ENCODE measurements around the gene PRKCE. TPM values are rescaled to one million over a fixed set of nuclear protein-coding genes. Genes with fewer than 3 reads are reported as not detected.

The PRKCE gene
- polyA plus RNA-seq, 1 experiment: 16.7 TPM

DNA sequence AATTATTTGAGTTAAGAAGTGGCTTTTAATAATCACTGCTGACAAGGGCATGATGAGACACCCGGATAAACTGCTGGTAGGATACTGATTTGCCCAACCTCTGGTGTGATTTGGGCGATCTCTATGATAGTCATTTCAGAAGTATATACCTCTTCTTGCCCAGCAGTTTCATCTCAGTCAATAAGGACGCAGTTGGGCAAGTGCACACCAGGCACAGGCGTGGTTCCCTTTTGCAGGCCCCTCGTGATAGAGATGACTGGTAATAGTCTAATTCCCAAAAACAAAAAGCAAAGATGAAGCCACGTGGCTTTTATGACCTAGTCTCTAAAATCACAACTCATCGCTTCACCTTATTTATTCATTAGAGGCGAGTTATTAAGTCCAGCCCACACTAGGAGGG, 246.4 kb downstream of the PRKCE start:
- Histone ChIP-seq H3K9me3 (ENCODE audit: control insufficient read depth, insufficient read depth, low read length) (no peaks in the 10 kb centered on the region), H3K27me3 (ENCODE audit: control insufficient read depth, insufficient read depth, low read length) (no peaks in the 10 kb centered on the region), H3K4me3 (ENCODE audit: low read depth, low read length) (no peak overlapping the region), H3K27ac (ENCODE audit: low read depth, low read length) (no peak overlapping the region)
- ChIA-PET POLR2A (no interaction called here), CTCF (interaction anchor here (0.7 kb wide), 1 partner anchor 38 kb away, joined by 4 read pairs; no protein-coding TSS in a partner anchor)
- DNase-seq (ENCODE audit: low read depth, low spot score): no peak
- TF ChIP-seq, protein P1, sequence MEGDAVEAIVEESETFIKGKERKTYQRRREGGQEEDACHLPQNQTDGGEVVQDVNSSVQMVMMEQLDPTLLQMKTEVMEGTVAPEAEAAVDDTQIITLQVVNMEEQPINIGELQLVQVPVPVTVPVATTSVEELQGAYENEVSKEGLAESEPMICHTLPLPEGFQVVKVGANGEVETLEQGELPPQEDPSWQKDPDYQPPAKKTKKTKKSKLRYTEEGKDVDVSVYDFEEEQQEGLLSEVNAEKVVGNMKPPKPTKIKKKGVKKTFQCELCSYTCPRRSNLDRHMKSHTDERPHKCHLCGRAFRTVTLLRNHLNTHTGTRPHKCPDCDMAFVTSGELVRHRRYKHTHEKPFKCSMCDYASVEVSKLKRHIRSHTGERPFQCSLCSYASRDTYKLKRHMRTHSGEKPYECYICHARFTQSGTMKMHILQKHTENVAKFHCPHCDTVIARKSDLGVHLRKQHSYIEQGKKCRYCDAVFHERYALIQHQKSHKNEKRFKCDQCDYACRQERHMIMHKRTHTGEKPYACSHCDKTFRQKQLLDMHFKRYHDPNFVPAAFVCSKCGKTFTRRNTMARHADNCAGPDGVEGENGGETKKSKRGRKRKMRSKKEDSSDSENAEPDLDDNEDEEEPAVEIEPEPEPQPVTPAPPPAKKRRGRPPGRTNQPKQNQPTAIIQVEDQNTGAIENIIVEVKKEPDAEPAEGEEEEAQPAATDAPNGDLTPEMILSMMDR (IDR thresholded peaks at IDR 0.05; ENCODE audit: low read depth, low read length): no peak

DNA sequence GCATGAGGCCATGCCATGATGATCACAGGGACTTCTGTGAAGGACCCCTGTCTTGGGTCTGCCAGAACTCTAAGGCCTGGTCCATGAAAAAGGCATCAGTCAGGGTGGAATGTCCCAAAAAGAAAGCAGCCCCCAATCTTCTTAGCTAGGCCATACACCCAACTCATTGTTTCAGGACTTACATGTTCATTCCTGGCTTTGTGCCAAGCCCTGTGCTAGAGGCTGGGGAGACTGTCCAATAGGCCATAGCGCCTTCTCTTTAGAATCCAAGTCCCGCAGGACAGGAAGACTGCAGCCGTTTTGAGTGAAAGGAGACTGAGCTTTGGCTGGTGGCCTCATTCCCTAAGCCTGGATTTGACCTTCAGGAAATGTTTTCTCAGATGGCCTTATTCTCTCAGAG, 247.3 kb downstream of the PRKCE start:
- H3K27me3 ChIP-seq (ENCODE audit: control insufficient read depth, insufficient read depth, low read length): no peaks in the 10 kb centered on the region
- TF ChIP-seq, protein P1 (IDR thresholded peaks at IDR 0.05; ENCODE audit: low read depth, low read length): no peak
- no peak overlapping the region for H3K4me3 ChIP-seq (ENCODE audit: low read depth, low read length)
- ChIA-PET CTCF (interaction anchor here (0.6 kb wide), 1 partner anchor 30 kb away, joined by 3 read pairs; no protein-coding TSS in a partner anchor), POLR2A (no interaction called here)
- DNase-seq (ENCODE audit: low read depth, low spot score): no peak
- H3K9me3 ChIP-seq (ENCODE audit: control insufficient read depth, insufficient read depth, low read length): no peaks in the 10 kb centered on the region
- H3K27ac ChIP-seq (ENCODE audit: low read depth, low read length): no peak overlapping the region

DNA sequence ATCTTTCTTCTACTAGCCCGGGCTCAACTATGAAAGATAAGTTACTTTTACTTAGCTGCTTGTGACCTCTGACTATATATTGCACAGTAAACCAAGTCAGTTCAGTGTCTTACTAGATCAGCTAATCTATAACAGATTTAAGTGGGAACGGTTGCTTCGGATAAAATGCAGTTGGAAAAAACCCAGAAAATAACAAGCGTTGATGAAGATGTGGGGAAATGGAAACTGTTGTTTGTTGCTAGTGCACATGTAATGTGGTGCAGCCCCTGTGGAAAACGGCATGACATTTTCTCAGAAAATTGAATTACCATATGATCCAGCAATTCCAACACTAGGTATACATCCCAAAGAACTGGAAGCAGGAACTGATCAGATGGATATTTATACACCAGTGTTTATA, 248.5 kb downstream of the PRKCE start:
- no peak for DNase-seq (ENCODE audit: low read depth, low spot score)
- no peaks in the 10 kb centered on the region for H3K27me3 ChIP-seq (ENCODE audit: control insufficient read depth, insufficient read depth, low read length)
- TF ChIP-seq, protein P1 (IDR thresholded peaks at IDR 0.05; ENCODE audit: low read depth, low read length): no peak
- no peak overlapping the region for H3K27ac ChIP-seq (ENCODE audit: low read depth, low read length)
- H3K4me3 ChIP-seq (ENCODE audit: low read depth, low read length): no peak overlapping the region
- no peaks in the 10 kb centered on the region for H3K9me3 ChIP-seq (ENCODE audit: control insufficient read depth, insufficient read depth, low read length)
- CTCF ChIA-PET: no interaction called here
- POLR2A ChIA-PET: no interaction called here

DNA sequence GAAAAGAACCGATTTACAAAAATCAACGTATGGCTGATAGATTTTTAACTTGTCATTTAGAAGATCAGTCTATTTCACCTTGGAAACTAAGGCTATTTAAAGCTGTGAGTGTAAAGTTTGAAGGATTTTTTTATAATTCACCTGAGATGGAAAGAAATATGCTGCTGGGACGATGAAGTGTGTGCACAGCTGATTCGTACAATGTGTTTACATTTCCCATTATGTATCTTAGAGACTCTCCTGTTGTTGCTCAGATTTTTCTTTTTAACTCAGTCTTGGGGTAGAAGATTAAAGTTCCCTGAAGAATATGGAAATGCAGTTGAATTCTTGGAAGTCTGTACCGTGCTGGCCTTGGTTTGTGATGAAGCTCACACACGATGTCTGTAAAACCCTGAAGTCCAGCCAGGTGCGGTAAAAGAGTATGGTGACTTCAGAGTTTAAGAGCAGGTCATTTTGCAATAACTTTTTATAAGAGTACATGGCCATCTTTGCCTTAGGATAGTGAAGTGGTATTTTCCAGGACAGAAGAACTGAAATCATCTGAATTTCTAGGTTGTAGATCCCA, 250.1 kb downstream of the PRKCE start:
- no peaks in the 10 kb centered on the region for H3K27me3 ChIP-seq (ENCODE audit: control insufficient read depth, insufficient read depth, low read length)
- no peak for DNase-seq (ENCODE audit: low read depth, low spot score)
- ChIA-PET CTCF (interaction anchor here (1.2 kb wide), 1 partner anchor 9 kb away, joined by 3 read pairs; no protein-coding TSS in a partner anchor), POLR2A (no interaction called here)
- H3K27ac ChIP-seq (ENCODE audit: low read depth, low read length): no peak overlapping the region
- H3K9me3 ChIP-seq (ENCODE audit: control insufficient read depth, insufficient read depth, low read length): no peaks in the 10 kb centered on the region
- TF ChIP-seq, protein P1 (IDR thresholded peaks at IDR 0.05; ENCODE audit: low read depth, low read length): no peak
- H3K4me3 ChIP-seq (ENCODE audit: low read depth, low read length): no peak overlapping the region

DNA sequence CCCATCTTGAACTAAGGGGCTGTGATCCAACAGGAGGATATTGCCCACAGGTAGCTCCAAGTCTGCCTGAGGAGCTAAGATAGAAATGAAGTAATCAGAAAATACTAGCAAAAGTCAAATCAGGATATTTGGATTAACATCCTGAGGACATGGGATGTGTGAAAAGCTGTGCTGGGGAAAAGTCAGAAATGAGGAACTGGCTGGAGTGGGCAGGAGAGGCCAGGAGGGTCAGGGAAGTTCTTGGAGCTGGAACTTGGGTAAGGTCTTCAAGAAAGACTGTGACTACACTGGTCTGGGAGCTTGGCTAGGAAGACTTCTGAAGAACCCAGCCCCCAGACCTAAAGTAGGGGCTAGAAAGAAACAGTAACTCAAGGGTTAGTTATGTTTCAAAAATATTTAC, 250.9 kb downstream of the PRKCE start:
- DNase-seq (ENCODE audit: low read depth, low spot score): no peak
- Histone ChIP-seq H3K4me3 (ENCODE audit: low read depth, low read length) (no peak overlapping the region), H3K27me3 (ENCODE audit: control insufficient read depth, insufficient read depth, low read length) (no peaks in the 10 kb centered on the region), H3K27ac (ENCODE audit: low read depth, low read length) (no peak overlapping the region), H3K9me3 (ENCODE audit: control insufficient read depth, insufficient read depth, low read length) (no peaks in the 10 kb centered on the region)
- POLR2A ChIA-PET: no interaction called here
- TF ChIP-seq, protein P1 (IDR thresholded peaks at IDR 0.05; ENCODE audit: low read depth, low read length): no peak
- CTCF ChIA-PET: interaction anchor here (1.2 kb wide), 1 partner anchor 8 kb away, joined by 3 read pairs; no protein-coding TSS in a partner anchor
